ENCODE data around the gene SPATA33.
"Not testable (repeated sequence)": the region's sequence is repeated elsewhere in the genome, so short reads cannot be mapped to it uniquely, and the experiment has no call there.

SPATA33 gene

GRCh38 chr16:89693289-89693731 lies 35.7 kb downstream of the SPATA33 start:
- DNase-seq, result no peak
- H3K27me3 ChIP-seq (replicated peaks in 2 of 5; ENCODE audit: control insufficient read depth in 4 of 5, insufficient read depth in 5 of 5, low read length in 4 of 5), result no peaks in the 10 kb centered on the region
- H3K36me3 ChIP-seq (ENCODE audit: control insufficient read depth in 4 of 4, insufficient read depth in 4 of 4, low read length in 3 of 4), result peaks cover 5 to 68% (median 43%) of the 10 kb centered on the region in 4 experiments
- CTCF ChIA-PET, result interaction anchor here (1.0 kb wide), 1 partner anchor 114 kb away, joined by 3 read pairs; no protein-coding TSS in a partner anchor
- POLR2A ChIA-PET, result interaction anchor here (0.6 kb wide), 1 partner anchor 10 kb away, joined by 4 read pairs; no protein-coding TSS in a partner anchor
- 97% methylated on average over 8 of the region's 11 CpGs for WGBS (ENCODE audit: insufficient coverage)
- H3K4me1 ChIP-seq (ENCODE audit: control extremely low read depth in 1 of 4, control insufficient read depth in 4 of 4, insufficient read depth in 4 of 4, low read length in 3 of 4), result peaks cover 0 to 13% (median 12%) of the 10 kb centered on the region in 4 experiments
- no peaks in the 10 kb centered on the region for H3K9me3 ChIP-seq (ENCODE audit: control extremely low read depth in 1 of 5, control insufficient read depth in 4 of 5, insufficient read depth in 2 of 5, low read depth in 1 of 5, low read length in 4 of 5)
- no peak overlapping the region for H3K27ac ChIP-seq (ENCODE audit: insufficient read depth in 1 of 2, low read depth in 1 of 2, low read length in 2 of 2, poor library complexity in 1 of 2, severe bottlenecking in 2 of 2)
- no peak overlapping the region for H3K4me3 ChIP-seq (ENCODE audit: control insufficient read depth in 1 of 7, extremely low read depth in 1 of 7, insufficient read depth in 4 of 7, low read depth in 2 of 7, low read length in 6 of 7)

- H3K4me3 ChIP-seq (ENCODE audit: control insufficient read depth in 1 of 7, extremely low read depth in 1 of 7, insufficient read depth in 4 of 7, low read depth in 2 of 7, low read length in 6 of 7), result no peak overlapping the region
- peaks cover 0 to 13% (median 12%) of the 10 kb centered on the region in 4 experiments for H3K4me1 ChIP-seq (ENCODE audit: control extremely low read depth in 1 of 4, control insufficient read depth in 4 of 4, insufficient read depth in 4 of 4, low read length in 3 of 4)
- 92% methylated on average over 32 of the region's 32 CpGs for whole genome bisulfite sequencing (ENCODE audit: insufficient coverage)
- peaks cover 5 to 66% (median 40%) of the 10 kb centered on the region in 4 experiments for H3K36me3 ChIP-seq (ENCODE audit: control insufficient read depth in 4 of 4, insufficient read depth in 4 of 4, low read length in 3 of 4)
- no peak for DNase-seq
- no peaks in the 10 kb centered on the region for H3K9me3 ChIP-seq (ENCODE audit: control extremely low read depth in 1 of 5, control insufficient read depth in 4 of 5, insufficient read depth in 2 of 5, low read depth in 1 of 5, low read length in 4 of 5)
- H3K27me3 ChIP-seq (replicated peaks in 2 of 5; ENCODE audit: control insufficient read depth in 4 of 5, insufficient read depth in 5 of 5, low read length in 4 of 5), result no peaks in the 10 kb centered on the region
- ChIA-PET POLR2A (interaction anchor here (0.6 to 2.0 kb wide), 2 partner anchors 8 to 11 kb away, joined by 4 read pairs; partner anchors contain the start of gene CDK10), CTCF (interaction anchor here (1.0 kb wide), 2 partner anchors 99 to 114 kb away, joined by 3 read pairs; no protein-coding TSS in a partner anchor)
- no peak overlapping the region for H3K27ac ChIP-seq (ENCODE audit: insufficient read depth in 1 of 2, low read depth in 1 of 2, low read length in 2 of 2, poor library complexity in 1 of 2, severe bottlenecking in 2 of 2)
Measured at GRCh38 chr16:89693931-89694783, 36.5 kb downstream of the SPATA33 start.

- peaks cover 5 to 62% (median 39%) of the 10 kb centered on the region in 4 experiments for H3K36me3 ChIP-seq (ENCODE audit: control insufficient read depth in 4 of 4, insufficient read depth in 4 of 4, low read length in 3 of 4)
- DNase-seq; H3K9me3 ChIP-seq (ENCODE audit: control extremely low read depth in 1 of 5, control insufficient read depth in 4 of 5, insufficient read depth in 2 of 5, low read depth in 1 of 5, low read length in 4 of 5); H3K4me3 ChIP-seq (ENCODE audit: control insufficient read depth in 1 of 7, extremely low read depth in 1 of 7, insufficient read depth in 4 of 7, low read depth in 2 of 7, low read length in 6 of 7); H3K27ac ChIP-seq (ENCODE audit: insufficient read depth in 1 of 2, low read depth in 1 of 2, low read length in 2 of 2, poor library complexity in 1 of 2, severe bottlenecking in 2 of 2); H3K27me3 ChIP-seq (replicated peaks in 2 of 5; ENCODE audit: control insufficient read depth in 4 of 5, insufficient read depth in 5 of 5, low read length in 4 of 5): not testable (repeated sequence)
- ChIA-PET POLR2A (interaction anchor here (2.0 kb wide), 1 partner anchor 8 kb away, joined by 4 read pairs; the partner anchor contains the start of gene CDK10), CTCF (interaction anchor here (1.0 kb wide), 1 partner anchor 98 kb away, joined by 3 read pairs; no protein-coding TSS in a partner anchor)
- 93% methylated on average over 18 of the region's 23 CpGs for WGBS (ENCODE audit: insufficient coverage)
- peaks cover 0 to 14% (median 13%) of the 10 kb centered on the region in 4 experiments for H3K4me1 ChIP-seq (ENCODE audit: control extremely low read depth in 1 of 4, control insufficient read depth in 4 of 4, insufficient read depth in 4 of 4, low read length in 3 of 4)
Measured at GRCh38 chr16:89694784-89695085, 37.1 kb downstream of the SPATA33 start.

- peaks cover 5 to 59% (median 36%) of the 10 kb centered on the region in 4 experiments for H3K36me3 ChIP-seq (ENCODE audit: control insufficient read depth in 4 of 4, insufficient read depth in 4 of 4, low read length in 3 of 4)
- POLR2A ChIA-PET, result interaction anchor here (2.0 kb wide), 1 partner anchor 9 kb away, joined by 4 read pairs; the partner anchor contains the start of gene CDK10
Measured at GRCh38 chr16:89695086-89695874, 37.6 kb downstream of the SPATA33 start.

GRCh38 chr16:89695875-89696669 lies 38.4 kb downstream of the SPATA33 start:
- Histone ChIP-seq H3K4me3 (ENCODE audit: control insufficient read depth in 1 of 7, extremely low read depth in 1 of 7, insufficient read depth in 4 of 7, low read depth in 2 of 7, low read length in 6 of 7) (no peak overlapping the region), H3K36me3 (ENCODE audit: control insufficient read depth in 4 of 4, insufficient read depth in 4 of 4, low read length in 3 of 4) (peaks cover 5 to 54% (median 33%) of the 10 kb centered on the region in 4 experiments), H3K4me1 (ENCODE audit: control extremely low read depth in 1 of 4, control insufficient read depth in 4 of 4, insufficient read depth in 4 of 4, low read length in 3 of 4) (peaks cover 2 to 28% (median 26%) of the 10 kb centered on the region in 4 experiments), H3K27ac (ENCODE audit: insufficient read depth in 1 of 2, low read depth in 1 of 2, low read length in 2 of 2, poor library complexity in 1 of 2, severe bottlenecking in 2 of 2) (no peak overlapping the region), H3K27me3 (replicated peaks in 2 of 5; ENCODE audit: control insufficient read depth in 4 of 5, insufficient read depth in 5 of 5, low read length in 4 of 5) (no peaks in the 10 kb centered on the region), H3K9me3 (ENCODE audit: control extremely low read depth in 1 of 5, control insufficient read depth in 4 of 5, insufficient read depth in 2 of 5, low read depth in 1 of 5, low read length in 4 of 5) (no peaks in the 10 kb centered on the region)
- 84% methylated on average over 16 of the region's 25 CpGs for WGBS (ENCODE audit: insufficient coverage)
- ChIA-PET POLR2A (interaction anchor here (2.0 kb wide), 1 partner anchor 10 kb away, joined by 4 read pairs; the partner anchor contains the start of gene CDK10), CTCF (interaction anchor here (0.9 to 1.2 kb wide), 3 partner anchors 9 to 25 kb away, joined by 3 to 4 read pairs (median 3); no protein-coding TSS in a partner anchor)
- DNase-seq, result no peak

More at GRCh38 chr16:89695086-89695874, 37.6 kb downstream of the SPATA33 start:
- no peak for DNase-seq
- H3K9me3 ChIP-seq (ENCODE audit: control extremely low read depth in 1 of 5, control insufficient read depth in 4 of 5, insufficient read depth in 2 of 5, low read depth in 1 of 5, low read length in 4 of 5), result no peaks in the 10 kb centered on the region
- WGBS (ENCODE audit: insufficient coverage), result 98% methylated on average over 28 of the region's 31 CpGs
- H3K4me1 ChIP-seq (ENCODE audit: control extremely low read depth in 1 of 4, control insufficient read depth in 4 of 4, insufficient read depth in 4 of 4, low read length in 3 of 4), result peaks cover 0 to 20% (median 18%) of the 10 kb centered on the region in 4 experiments
- CTCF ChIA-PET, result interaction anchor here (1.0 to 1.2 kb wide), 3 partner anchors 10 to 98 kb away, joined by 3 to 4 read pairs (median 3); no protein-coding TSS in a partner anchor
- no peak overlapping the region for H3K27ac ChIP-seq (ENCODE audit: insufficient read depth in 1 of 2, low read depth in 1 of 2, low read length in 2 of 2, poor library complexity in 1 of 2, severe bottlenecking in 2 of 2)
- no peak overlapping the region for H3K4me3 ChIP-seq (ENCODE audit: control insufficient read depth in 1 of 7, extremely low read depth in 1 of 7, insufficient read depth in 4 of 7, low read depth in 2 of 7, low read length in 6 of 7)
- no peaks in the 10 kb centered on the region for H3K27me3 ChIP-seq (replicated peaks in 2 of 5; ENCODE audit: control insufficient read depth in 4 of 5, insufficient read depth in 5 of 5, low read length in 4 of 5)

- 41% methylated on average over 18 of the region's 18 CpGs for WGBS (ENCODE audit: insufficient coverage)
- DNase-seq, result peak in 2 of 3 donors; percentile 70 to 80
- no peak overlapping the region for H3K4me3 ChIP-seq (ENCODE audit: control insufficient read depth in 1 of 7, extremely low read depth in 1 of 7, insufficient read depth in 4 of 7, low read depth in 2 of 7, low read length in 6 of 7)
Measured at GRCh38 chr16:89696670-89697128, 39.1 kb downstream of the SPATA33 start.

More at GRCh38 chr16:89696670-89697128, 39.1 kb downstream of the SPATA33 start:
- Histone ChIP-seq H3K9me3 (ENCODE audit: control extremely low read depth in 1 of 5, control insufficient read depth in 4 of 5, insufficient read depth in 2 of 5, low read depth in 1 of 5, low read length in 4 of 5) (no peaks in the 10 kb centered on the region), H3K36me3 (ENCODE audit: control insufficient read depth in 4 of 4, insufficient read depth in 4 of 4, low read length in 3 of 4) (peaks cover 5 to 48% (median 30%) of the 10 kb centered on the region in 4 experiments), H3K27me3 (replicated peaks in 2 of 5; ENCODE audit: control insufficient read depth in 4 of 5, insufficient read depth in 5 of 5, low read length in 4 of 5) (no peaks in the 10 kb centered on the region), H3K4me1 (ENCODE audit: control extremely low read depth in 1 of 4, control insufficient read depth in 4 of 4, insufficient read depth in 4 of 4, low read length in 3 of 4) (peaks cover 2 to 30% (median 29%) of the 10 kb centered on the region in 4 experiments), H3K27ac (ENCODE audit: insufficient read depth in 1 of 2, low read depth in 1 of 2, low read length in 2 of 2, poor library complexity in 1 of 2, severe bottlenecking in 2 of 2) (no peak overlapping the region)
- POLR2A ChIA-PET, result no interaction called here
- CTCF ChIA-PET, result interaction anchor here (0.9 to 1.2 kb wide), 4 partner anchors 9 to 53 kb away, joined by 3 to 4 read pairs (median 3); no protein-coding TSS in a partner anchor
